Stimulated activated CD8-positive, alpha-beta memory T cell treated with anti-CD3 and anti-CD28 coated beads, Interleukin-4, amount 100 ng/mL, for 24 hours (primary cell): ENCODE results near the gene BCL2L1.

ENCODE experiments used
- DNase-seq: peaks from one replicate; pipeline ENCODE4 v3.0.0-alpha.2; 2020; ENCODE audit warnings: low read depth

Gene BCL2L1

DNA sequence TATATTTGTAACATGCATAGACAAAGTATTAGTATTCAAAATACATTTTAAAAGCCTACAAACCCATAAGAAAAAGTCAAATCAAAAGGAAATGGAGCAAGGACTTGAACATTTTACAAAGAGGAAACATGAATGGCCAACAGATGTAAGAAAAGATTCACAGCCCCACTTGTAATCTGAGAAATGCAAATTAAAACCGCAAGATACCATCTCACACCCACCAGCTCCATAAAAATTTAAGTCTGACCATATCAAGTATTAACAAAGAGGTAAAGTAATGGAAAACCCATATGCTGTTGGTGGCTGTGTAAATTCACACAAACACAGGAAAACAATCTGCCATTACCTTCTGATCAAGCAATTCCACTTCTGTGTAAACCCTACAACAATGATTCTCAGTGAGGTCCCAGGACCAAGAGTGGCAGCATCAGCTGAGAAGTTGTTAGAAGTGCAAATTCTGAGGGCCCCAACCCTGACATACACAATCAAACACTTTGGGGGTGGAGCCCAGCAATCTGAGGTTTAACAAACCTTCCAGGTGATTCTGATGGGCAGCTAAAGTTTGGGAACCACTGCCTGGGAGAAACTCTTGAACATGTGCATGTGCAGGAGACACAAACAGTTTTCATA lies 30.9 kb downstream of the BCL2L1 start:
- DNase-seq = no peak

DNA sequence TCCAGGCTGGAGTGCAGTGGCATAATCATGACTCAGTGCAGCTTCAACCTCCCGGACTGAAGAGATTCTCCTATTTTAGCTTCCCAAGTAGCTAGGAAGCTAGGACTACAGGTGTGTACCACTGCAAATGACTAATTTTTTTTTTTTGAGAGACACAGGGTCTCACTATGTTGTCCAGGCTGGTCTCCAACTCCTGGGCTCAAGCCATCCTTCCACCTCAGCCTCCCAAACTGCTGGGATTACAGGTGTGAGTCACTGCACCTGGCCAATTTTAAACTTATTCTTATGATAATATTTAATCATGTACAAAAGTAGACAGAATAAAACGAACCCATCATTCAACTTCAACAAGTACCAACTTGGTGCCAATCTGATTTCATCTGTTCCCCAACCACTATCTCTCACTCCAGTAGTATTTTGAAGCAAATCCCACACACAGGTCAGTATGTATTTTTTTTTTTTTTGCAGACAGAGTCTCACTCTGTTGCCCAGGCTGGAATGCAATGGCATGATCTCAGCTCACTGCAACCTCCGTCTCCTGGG lies 32.5 kb downstream of the BCL2L1 start:
- no peak for DNase-seq

DNA sequence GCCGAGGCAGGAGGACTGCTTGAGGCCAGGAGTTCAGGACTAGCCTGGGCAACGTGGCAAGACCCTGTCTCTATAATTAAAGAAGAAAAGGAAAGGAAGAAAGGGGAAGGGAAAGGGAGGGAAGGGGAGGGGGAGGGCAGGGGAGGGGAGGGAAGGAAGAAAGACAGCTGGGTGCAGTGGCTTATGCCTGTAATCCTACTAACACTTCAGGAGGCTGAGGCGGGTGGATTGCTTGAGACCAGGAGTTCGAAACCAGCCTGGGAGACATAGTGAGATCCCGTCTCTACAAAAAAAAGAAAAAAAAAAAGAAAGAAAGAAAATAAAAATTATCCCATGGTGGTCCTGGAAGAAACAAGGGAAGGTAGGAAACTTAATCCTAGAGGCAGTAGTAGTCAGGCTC lies 33.5 kb downstream of the BCL2L1 start:
- DNase-seq = no peak

DNA sequence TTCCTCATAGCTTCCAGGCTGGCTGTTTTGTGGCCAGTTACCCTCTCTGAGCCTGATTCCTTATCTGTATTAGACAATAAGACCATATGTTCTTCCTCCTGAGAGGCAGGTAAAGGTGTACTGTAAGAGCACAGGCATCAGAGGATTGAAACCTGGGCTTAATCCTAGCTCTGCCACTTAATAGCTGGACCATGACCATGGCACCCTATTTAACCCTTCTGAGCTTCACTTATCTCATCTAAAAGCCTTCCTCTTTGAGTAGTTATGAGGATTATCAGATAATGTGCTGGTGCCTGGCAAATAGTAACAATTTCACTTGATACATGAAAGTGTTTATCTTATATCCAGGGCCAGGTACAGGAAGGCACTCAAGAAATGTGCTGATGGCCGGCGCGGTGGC lies 34.9 kb downstream of the BCL2L1 start:
- DNase-seq = no peak

DNA sequence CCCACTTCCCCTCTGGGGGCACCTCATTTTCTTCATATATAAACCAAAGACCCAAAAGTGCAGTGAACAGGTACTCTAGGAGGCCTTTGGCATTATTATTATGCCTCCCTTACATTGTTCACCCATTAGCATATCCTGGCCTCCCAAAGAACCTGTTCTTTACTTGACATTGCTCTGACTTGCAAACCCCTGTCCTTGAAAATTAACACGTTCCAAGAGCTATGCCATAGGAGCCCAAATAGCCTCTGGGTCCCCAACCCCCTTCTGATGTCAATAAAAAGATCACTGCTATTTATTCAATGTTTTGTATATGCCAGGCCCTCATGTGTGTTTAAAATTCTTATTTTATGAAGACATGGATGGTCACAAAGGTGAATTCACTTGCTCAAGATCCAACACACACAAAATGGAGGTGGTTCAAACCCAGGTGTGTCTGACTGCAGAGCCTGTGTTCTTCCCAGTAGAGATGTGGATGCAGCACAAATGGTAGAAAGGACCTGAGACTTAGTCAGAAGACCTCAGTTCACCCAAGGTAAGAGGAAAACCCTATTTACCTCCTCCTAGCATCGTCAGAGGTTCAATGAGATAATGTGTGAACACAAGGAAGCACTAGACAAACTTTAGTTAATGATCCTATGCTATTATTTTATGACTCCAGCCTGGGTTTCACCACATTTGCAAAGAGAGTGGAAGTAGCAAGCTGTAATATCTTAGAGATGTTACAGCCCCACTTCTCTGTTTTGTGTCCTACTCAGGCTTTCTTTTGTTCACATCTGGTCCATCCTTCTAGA lies 36.6 kb downstream of the BCL2L1 start:
- DNase-seq = no peak

DNA sequence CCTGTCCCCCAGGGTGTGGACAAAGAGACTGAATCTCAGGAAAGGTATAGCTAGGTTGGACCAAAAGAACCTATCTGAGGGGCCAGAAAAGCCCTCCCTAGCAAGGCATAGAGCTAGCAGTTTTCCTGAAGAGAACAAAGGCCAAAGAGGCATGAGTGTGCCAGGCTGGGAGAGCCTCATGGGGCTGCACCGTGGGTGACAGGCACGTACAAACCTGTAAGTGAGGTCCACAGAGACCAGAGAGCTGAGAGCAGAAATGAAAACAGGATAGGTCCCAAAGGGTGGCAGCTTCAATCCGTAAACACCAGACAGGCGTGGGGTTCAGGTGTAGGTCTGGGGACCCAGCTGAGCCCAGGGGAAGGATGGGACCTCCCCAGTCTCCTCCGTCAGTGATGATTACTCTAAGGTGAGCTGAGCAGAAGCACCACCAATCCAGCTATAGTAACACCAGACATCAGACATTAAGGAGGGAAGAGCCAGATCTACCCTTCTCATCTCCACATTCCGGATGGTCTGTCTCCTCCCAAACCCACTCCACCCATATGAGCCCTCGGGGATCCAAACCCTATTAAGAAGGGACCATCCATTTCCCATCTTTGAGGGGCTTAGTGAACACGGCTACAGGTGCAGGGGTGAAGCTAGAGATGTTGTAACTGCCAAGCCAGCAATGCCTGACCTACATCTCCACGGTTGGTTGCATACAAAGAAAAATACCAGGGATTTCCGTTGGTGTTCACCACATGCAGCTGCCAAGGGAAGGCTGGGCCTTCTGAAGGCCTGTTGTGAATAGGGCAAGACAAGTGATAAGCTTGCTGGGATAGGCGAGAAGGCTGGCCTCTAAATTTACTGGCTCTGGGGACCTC lies 38.3 kb downstream of the BCL2L1 start:
- no peak for DNase-seq

DNA sequence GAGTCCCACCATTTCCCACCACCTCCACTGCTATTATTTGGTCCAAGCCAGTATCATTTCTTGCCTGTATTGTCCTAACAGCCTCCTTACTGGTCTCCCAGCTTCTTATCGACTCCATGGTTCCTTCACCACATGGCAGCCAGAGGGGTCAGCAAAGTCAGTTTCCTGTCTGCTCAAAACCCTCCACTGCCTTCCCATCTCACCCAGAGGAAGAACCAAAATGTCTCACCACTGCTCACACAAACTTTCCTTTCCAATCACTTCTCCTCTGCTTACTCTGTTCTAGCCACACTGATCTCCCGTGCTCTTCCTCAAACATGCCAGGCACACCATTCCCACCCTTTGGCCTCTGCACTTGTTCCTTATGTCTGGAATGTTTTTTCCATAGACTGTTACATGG lies 39.7 kb downstream of the BCL2L1 start:
- DNase-seq = no peak

DNA sequence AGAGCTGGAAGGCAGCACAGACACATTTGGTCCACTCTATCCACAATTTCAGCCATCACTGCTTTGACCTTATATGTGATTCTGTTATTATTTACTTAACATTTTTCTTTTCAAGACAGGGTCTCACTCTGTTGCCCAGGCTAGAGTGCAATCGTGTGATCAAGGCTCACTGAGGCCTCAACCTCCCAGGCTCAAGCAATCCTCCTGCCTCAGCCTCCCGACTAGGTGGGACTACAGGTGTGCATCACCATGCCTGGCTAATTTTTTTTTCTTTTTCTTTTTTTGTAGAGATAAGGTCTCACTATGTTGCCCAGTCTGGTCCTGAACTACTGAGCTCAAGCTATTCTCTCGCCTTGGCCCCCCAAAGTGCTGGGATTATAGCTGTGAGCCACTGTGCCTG lies 40.3 kb downstream of the BCL2L1 start:
- no peak for DNase-seq

DNA sequence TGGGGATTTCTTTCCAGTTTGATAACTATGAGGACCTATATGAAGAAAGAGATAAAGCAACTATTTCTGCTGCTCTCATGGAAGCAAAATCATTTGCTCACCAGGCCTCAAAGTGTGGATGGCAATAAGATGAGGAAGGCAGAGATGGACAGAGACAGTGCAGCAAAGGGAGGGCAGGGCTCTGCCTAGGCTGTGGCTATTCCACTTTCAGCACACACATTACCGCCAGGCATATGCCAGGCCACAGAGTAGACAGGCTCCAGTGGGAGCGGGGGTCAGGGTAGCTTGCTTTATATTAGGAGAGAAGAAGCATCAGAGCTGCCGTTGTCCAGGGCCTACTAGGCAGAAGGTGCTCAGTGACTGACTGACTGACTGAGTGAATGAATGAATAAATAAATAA lies 40.9 kb downstream of the BCL2L1 start:
- DNase-seq = no peak

DNA sequence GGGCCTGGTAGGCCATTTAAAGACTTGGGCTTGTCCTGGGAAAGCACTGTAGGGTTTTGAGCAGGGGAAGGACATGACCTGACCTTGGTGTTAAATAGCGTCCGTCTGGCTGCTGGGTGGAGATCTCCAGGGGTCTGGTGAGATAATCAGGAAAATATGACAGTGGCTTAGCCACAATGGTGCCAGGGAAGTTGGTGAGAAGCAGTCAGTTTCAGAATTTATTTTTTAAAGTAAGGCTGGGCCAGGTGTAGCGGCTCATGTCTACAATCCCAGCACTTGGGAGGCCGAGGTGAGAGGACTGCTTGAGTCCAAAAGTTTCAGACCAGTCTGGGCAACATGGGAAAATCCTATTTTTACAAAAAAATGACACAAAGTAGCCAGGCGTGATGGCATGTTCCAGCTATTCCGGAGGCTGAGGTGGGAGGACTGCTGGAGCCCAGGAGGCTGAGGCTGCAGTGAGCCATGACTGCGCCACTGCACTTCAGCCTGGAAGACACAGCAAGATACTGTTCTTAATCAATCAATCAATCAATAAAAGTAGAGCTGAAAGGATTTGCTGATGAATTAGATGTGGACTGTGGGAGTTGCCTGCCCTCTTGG lies 41.4 kb downstream of the BCL2L1 start:
- DNase-seq = no peak

DNA sequence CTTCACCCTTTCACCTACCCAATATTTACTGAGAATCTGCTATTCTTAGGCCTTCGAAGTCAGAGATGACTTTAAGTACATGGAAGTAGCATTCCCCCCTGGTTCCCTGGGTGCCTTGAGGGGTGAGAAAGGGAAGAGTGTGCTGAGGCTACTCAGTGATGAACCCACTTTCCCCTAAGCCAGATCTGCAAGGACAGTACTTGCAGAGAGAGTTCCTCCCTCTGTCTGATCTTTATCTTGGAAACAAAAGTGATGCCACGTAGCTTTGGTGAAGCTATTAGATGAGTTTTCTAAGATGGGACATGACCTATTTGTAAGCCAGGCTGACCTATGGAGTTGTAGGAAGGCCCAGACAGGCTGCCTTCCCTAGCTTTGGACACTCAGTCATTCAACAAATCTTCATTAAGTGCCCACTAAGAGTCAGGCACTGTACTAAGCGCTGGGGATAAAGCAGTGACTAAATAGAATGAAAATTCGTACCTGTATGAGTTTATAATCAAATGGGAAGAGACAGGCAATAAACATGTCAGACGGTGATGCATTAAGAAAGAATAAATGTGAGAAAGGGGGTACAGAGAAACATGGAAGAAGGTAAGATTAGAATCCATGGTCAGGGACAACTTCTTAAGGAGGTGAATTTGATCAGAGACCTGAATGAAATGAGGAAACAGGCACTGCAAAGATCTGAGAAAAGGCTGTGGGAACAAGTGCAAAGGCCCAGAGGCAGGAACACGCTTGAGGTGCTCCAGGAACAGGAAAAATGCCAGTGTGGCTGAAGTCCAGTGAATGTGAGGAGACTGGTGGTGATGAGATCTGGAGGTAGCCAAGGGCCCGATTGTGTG lies 42.2 kb downstream of the BCL2L1 start:
- no peak for DNase-seq

DNA sequence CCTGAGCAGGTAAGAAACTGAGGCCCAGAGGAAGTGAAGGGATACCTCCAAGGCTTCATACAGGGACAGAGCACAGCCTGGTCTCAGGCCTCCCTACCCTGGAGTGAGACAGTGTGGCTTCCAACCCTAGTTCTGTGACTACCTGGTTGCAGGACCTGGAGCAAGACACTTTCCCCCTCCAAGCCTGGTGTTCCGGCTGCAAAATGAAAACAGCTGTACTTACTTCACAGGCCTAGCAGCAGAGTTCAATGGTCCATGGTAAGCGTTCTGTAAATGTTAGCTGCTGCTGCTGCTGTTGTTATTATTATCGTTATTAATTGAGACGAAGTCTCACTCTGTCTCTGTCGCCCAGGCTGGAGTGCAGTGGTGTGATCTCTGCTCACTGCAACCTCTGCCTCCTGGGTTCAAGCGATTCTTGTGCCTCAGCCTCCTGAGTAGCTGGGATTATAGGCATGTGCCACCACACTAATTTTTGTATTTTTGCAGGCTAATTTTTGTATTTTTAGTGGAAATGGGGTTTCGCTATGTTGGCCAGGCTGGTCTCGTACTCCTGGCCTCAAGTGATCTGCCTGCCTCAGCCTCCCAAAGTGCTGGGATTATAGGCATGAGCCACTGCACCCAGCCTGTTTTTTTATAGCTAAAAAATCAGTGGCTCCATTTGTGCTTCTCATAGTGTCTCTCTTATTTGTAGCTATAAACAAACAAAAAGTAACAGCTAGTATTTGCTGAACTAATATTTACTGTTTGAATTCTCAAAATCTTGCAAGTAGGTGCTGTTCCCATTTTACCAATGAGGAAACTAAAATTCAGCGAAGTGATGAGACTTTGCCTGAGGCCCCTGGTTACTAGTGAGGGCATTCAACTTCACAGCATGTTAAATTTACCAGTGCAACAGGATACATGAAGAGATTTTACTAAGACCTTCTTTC lies 43.0 kb downstream of the BCL2L1 start:
- DNase-seq = no peak

DNA sequence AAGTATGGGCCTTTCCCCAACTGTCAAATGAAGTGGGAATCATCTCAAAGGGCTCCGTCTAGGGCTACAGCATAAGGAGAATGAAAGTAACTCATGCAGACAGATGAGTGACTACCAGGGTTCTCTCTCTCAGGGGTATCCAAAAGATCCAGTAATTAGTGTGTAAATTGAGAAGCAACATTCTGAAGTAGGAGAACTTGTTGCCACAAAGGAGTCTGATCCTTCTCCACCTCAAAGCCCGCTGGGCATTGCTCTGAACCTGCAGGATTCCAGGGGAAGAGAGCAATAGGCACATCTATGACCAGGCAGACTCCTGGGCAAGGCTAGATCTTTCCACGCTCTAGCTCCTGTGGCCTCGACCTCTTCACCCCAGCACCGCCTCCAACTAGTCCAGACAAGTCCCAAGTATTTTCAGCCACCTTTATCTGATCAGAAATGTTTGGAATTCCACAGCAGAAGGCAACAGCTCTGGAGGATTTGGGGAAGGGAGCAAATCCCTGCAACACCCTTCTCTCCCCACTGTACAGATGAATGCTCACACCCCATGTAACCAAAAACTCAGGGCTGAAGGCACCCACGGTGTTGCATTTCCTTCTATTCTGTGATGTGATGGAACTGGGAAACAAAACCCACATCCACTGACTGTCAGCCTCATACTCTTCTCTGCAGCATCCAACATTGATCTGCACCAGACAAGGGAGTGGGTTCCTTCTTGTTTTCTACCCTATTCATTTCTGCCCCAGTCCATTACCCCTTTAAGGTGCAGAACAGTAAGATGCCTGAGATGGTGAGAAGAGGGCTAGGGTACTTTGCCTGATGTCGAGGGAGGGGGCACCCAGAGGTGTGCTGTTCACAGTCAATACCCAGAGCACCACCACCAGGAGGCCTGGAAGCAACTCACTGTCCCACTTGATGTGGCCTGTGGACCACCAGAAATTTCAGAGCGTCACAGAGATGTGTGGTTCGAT lies 44.0 kb downstream of the BCL2L1 start:
- DNase-seq = no peak

DNA sequence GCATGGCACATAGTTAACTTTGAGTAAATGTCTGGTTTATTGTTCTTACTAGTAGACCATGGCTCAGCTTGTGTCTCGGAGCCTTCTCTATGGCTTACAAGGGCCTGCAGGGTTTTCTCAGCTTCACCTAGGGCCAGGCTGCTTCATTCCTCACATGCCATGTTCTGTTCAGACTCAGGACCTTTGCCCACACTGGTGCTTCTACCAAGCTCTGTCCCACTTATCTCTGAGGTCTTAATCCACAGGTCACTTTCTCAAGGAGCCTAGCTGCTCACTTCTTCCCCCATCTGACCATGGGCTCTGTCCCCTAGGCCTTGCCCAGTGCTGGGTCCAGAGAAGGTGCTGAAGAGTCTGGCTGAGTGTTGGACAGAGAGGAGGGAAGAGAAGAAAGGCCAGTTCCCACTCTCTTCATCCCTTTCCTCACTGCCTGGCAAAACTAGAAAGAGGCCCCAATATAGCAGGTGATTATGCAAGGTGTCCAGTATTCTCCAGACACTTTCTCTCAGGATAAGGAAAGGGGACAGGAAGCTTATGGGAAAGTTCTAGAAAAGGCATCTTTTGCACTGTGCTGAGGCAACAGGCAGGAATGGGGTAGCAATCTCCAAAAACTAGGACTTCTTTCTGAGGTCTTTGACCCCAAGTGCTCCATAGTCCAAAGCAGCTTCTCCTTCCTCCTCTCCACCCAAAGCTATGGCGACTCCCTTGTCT lies 45.0 kb downstream of the BCL2L1 start:
- DNase-seq = no peak

DNA sequence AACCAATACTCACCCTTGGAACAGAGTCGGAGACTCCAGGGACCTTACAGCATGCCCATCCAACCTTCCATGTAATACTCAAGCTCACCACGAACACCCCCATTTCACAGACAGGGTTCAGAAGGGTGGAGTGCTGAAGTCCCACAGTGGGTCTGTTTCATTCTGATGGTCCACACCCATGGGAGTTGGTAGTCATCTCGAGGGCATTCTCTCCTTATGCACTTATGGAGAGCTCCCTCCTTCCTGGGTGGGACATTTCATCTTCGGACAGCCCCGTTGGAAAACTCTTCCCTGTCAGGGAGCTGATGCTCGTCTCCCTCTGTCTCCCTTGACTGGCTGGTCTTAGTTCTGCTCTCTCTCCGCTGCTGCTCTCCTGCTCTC lies 46.1 kb downstream of the BCL2L1 start:
- no peak for DNase-seq

DNA sequence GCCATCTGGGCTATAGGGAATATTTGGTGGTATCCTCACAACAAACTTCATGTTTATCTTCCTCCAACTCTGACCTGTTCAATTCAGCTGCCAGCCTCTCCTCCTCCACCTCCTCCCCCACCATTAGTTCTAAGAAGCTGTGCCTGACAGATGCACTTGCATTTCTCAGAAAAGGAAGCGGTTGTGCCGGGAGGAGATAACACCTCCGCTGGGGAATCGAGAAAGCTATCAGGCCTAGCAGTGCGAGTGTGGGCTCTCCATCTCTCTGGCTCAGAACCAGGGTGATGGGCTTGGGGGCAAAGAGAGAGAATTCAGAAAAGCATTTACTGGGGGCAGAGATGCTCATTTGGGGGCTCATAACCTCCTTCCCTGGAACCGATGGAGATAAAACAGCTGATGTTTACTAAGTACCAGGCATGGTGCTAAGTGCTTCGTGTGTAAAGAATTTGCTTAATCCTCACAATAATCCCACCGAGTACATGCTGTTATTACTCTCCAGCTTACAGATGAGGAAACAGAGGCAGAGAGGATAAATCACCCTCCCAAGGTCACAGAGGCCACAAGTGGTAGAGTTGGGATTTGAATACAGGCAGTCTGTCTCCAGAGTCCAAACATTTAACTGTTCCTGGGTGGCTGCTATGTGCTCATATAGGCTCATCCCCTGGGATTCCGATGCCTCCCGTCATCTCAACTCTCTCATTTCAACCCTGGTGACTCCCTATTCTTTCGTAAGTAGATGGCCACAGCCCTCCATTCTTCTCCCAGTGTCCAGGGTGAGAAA lies 46.6 kb downstream of the BCL2L1 start:
- peak; percentile 34 for DNase-seq
